Measurements from ENCODE around the gene PDGFA. TPM values are rescaled to one million over a fixed set of nuclear protein-coding genes. Genes with fewer than 3 reads are reported as not detected.

The PDGFA gene
- polyA plus RNA-seq, 1 experiment: 17.4 TPM

- H3K27me3 ChIP-seq (ENCODE audit: control insufficient read depth, insufficient read depth, low read length): peaks cover 10% of the 10 kb centered on the region
- TF ChIP-seq, protein P1, sequence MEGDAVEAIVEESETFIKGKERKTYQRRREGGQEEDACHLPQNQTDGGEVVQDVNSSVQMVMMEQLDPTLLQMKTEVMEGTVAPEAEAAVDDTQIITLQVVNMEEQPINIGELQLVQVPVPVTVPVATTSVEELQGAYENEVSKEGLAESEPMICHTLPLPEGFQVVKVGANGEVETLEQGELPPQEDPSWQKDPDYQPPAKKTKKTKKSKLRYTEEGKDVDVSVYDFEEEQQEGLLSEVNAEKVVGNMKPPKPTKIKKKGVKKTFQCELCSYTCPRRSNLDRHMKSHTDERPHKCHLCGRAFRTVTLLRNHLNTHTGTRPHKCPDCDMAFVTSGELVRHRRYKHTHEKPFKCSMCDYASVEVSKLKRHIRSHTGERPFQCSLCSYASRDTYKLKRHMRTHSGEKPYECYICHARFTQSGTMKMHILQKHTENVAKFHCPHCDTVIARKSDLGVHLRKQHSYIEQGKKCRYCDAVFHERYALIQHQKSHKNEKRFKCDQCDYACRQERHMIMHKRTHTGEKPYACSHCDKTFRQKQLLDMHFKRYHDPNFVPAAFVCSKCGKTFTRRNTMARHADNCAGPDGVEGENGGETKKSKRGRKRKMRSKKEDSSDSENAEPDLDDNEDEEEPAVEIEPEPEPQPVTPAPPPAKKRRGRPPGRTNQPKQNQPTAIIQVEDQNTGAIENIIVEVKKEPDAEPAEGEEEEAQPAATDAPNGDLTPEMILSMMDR (IDR thresholded peaks at IDR 0.05; ENCODE audit: insufficient read depth, low read depth, low read length): no peak
- ChIA-PET CTCF (interaction anchor here (0.6 kb wide), 1 partner anchor 69 kb away, joined by 3 read pairs; no protein-coding TSS in a partner anchor), POLR2A (interaction anchor here (0.6 kb wide), 1 partner anchor 53 kb away, joined by 3 read pairs; no protein-coding TSS in a partner anchor)
- no peaks in the 10 kb centered on the region for H3K36me3 ChIP-seq (ENCODE audit: control insufficient read depth, insufficient read depth, low read length)
- no peak overlapping the region for H3K4me3 ChIP-seq (ENCODE audit: low read depth, low read length)
- no peak for DNase-seq (ENCODE audit: low read depth)
Observed at GRCh38 chr7:484356-485101, 35.1 kb downstream of the PDGFA start.

- ChIA-PET CTCF (no interaction called here), POLR2A (no interaction called here)
- no peak overlapping the region for H3K4me3 ChIP-seq (ENCODE audit: low read depth, low read length)
- TF ChIP-seq, protein P1 (IDR thresholded peaks at IDR 0.05; ENCODE audit: insufficient read depth, low read depth, low read length): no peak
- DNase-seq (ENCODE audit: low read depth): no peak
- H3K27me3 ChIP-seq (ENCODE audit: control insufficient read depth, insufficient read depth, low read length): peaks cover 13% of the 10 kb centered on the region
- no peaks in the 10 kb centered on the region for H3K36me3 ChIP-seq (ENCODE audit: control insufficient read depth, insufficient read depth, low read length)
Observed at GRCh38 chr7:483656-484355, 35.8 kb downstream of the PDGFA start.

GRCh38 chr7:482521-483083, 37.0 kb downstream of the PDGFA start:
- POLR2A ChIA-PET: no interaction called here
- Histone ChIP-seq H3K4me3 (ENCODE audit: low read depth, low read length) (no peak overlapping the region), H3K27me3 (ENCODE audit: control insufficient read depth, insufficient read depth, low read length) (peaks cover 13% of the 10 kb centered on the region), H3K36me3 (ENCODE audit: control insufficient read depth, insufficient read depth, low read length) (no peaks in the 10 kb centered on the region)
- CTCF ChIA-PET: no interaction called here
- DNase-seq (ENCODE audit: low read depth): no peak
- TF ChIP-seq, protein P1 (IDR thresholded peaks at IDR 0.05; ENCODE audit: insufficient read depth, low read depth, low read length): no peak

DNA sequence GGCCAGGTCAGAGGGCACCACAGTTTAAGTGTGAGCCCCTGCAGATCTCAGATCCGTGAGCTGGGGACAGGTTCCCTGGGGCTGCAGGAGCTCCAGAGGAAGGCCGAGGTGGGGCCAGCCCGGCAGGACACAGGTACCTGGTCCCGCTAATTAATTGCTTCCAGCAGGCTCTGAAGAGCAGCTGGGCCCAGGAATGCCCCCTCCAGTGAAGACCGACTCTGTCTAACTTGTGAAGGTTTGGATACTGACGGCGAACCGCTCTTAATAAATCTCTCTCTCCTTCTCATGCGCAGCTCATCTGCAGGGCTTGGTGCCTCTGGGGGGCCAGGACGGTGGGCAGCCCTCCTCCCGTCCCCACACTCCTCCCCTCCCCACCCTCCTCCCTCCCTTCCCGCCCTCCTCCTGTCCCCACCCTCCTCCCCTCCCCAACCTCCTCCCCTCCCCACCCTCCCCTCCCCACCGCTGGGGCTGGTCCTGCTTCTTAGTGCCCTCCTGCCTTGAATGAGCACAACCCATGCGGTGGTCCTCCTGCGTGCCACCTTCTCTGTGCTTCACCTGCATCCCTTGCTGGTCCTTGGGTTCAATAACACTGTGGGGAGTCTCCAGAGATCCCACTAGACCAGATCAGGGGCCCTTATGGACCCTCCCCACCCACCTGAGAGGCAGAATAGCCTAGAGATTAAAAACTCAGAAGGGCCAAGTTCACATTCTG, 38.3 kb downstream of the PDGFA start:
- ChIA-PET CTCF (no interaction called here), POLR2A (no interaction called here)
- H3K27me3 ChIP-seq (ENCODE audit: control insufficient read depth, insufficient read depth, low read length): peaks cover 10% of the 10 kb centered on the region
- DNase-seq (ENCODE audit: low read depth): no peak
- no peak overlapping the region for H3K4me3 ChIP-seq (ENCODE audit: low read depth, low read length)
- no peaks in the 10 kb centered on the region for H3K36me3 ChIP-seq (ENCODE audit: control insufficient read depth, insufficient read depth, low read length)
- TF ChIP-seq, protein P1 (IDR thresholded peaks at IDR 0.05; ENCODE audit: insufficient read depth, low read depth, low read length): no peak

Data from BJ (cell line).